IgD-negative memory B cell (primary cell): Measurements from ENCODE around the gene POTEM. TPM values are rescaled to one million over a fixed set of nuclear protein-coding genes. Genes with fewer than 3 reads are reported as not detected.
"Not testable (repeated sequence)": the region's sequence is repeated elsewhere in the genome, so short reads cannot be mapped to it uniquely, and the experiment has no call there.

Experiments
- H3K27ac Mint-ChIP-seq, 3 donors: one replicate each; pipeline ENCODE4 v1.8.0; 2020 to 2022; ENCODE audit warnings: mild to moderate bottlenecking in 3 of 3, mixed read lengths in 3 of 3, moderate library complexity in 1 of 3
- H3K27me3 Mint-ChIP-seq: one replicate; pipeline ENCODE4 v1.8.0; 2021; ENCODE audit warnings: mixed read lengths
- H3K36me3 Mint-ChIP-seq: one replicate; pipeline ENCODE4 v1.8.0; 2020; ENCODE audit warnings: mild to moderate bottlenecking, mixed read lengths
- H3K4me1 Mint-ChIP-seq, 3 donors: one replicate each; pipeline ENCODE4 v1.8.0; 2020 to 2022; ENCODE audit warnings: mixed read lengths in 3 of 3, mild to moderate bottlenecking in 1 of 3
- H3K4me3 Mint-ChIP-seq, 4 donors: one replicate each; pipeline ENCODE4 v1.8.0; 2020 to 2022; ENCODE audit warnings: mild to moderate bottlenecking in 4 of 4, mixed read lengths in 4 of 4, moderate library complexity in 3 of 4
- H3K9me3 Mint-ChIP-seq, 3 donors: one replicate each; pipeline ENCODE4 v1.8.0; 2020 to 2021; ENCODE audit warnings: mixed read lengths in 3 of 3, mild to moderate bottlenecking in 1 of 3
- polyA plus RNA-seq: library from polyadenylated mRNA; unstranded; fragments of 300-500 nt; fragmentation: Illumina TruSeq; gene quantifications from one replicate; pipeline ENCODE4 v1.2.3, GENCODE V29; 2021

POTEM gene
- not detected for polyA plus RNA-seq

GRCh38 chr14:18967134-18967533 lies at the start of gene POTEM:
Gene POTEM (plus strand): TSS chr14:18967434. CDS start chr14:18967486, 52 bp downstream.
- not testable (repeated sequence) for H3K27ac Mint-ChIP-seq, H3K9me3 Mint-ChIP-seq, H3K4me3 Mint-ChIP-seq, H3K4me1 Mint-ChIP-seq, H3K36me3 Mint-ChIP-seq, H3K27me3 Mint-ChIP-seq

GRCh38 chr14:18918345-18918744 lies 48.9 kb upstream of the POTEM start:
- not testable (repeated sequence) for H3K9me3 Mint-ChIP-seq, H3K27ac Mint-ChIP-seq, H3K27me3 Mint-ChIP-seq, H3K36me3 Mint-ChIP-seq, H3K4me3 Mint-ChIP-seq, H3K4me1 Mint-ChIP-seq

DNA sequence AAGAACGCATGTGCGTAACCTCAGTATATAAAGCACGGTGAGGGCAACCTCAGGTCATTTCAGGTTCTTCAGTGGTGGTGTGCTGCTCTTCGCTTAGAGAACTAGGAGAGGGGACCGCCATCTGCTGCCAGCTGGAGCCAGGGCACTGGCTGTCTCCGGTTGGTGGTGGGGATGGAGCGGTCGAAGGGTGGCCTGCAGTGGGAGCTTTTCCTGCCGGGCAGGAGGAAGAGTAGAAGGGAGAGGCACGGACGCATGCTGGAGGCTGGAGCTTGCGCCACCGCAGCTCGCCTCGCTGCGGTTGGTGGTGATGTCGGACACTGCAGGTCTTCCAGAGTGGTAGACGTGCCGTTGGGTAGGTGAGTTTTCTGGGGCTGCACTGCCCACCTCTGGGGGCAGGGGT lies 47.2 kb upstream of the POTEM start:
- H3K27ac Mint-ChIP-seq, H3K4me1 Mint-ChIP-seq, H3K36me3 Mint-ChIP-seq, H3K9me3 Mint-ChIP-seq, H3K4me3 Mint-ChIP-seq, H3K27me3 Mint-ChIP-seq: not testable (repeated sequence)

DNA sequence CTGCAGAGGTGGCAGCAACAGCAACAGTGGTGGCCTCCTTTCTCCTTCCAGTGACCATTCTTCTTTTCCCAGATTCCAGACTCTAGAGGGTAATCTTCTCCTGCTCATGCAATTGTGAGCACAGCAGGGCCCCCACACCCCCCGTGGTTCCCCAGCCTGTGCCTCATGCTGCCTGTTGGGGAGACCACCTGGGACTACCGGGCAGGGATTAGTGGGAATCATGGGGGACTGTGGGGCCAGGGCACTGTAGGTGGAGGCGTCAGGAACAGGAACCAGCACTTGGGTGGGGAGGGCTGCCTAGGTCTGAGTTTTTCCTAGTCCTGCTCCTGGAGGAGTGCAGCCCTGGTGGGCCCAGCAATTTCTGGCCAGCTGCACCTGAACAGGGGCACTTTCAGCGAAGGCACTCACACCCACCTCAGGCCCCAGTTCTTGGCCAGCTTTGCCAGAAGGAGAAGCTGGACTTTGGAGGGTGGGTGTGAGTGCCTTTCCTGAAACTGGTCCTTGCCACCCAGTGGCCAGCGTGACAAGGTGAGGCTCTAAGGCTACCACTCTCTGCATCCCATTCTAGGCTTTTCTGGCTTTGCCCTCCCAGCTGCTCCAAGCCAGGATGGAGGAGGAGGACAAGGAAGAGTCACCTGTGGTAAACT lies 46.1 kb upstream of the POTEM start:
- not testable (repeated sequence) for H3K27ac Mint-ChIP-seq, H3K4me1 Mint-ChIP-seq, H3K4me3 Mint-ChIP-seq, H3K36me3 Mint-ChIP-seq, H3K9me3 Mint-ChIP-seq, H3K27me3 Mint-ChIP-seq

DNA sequence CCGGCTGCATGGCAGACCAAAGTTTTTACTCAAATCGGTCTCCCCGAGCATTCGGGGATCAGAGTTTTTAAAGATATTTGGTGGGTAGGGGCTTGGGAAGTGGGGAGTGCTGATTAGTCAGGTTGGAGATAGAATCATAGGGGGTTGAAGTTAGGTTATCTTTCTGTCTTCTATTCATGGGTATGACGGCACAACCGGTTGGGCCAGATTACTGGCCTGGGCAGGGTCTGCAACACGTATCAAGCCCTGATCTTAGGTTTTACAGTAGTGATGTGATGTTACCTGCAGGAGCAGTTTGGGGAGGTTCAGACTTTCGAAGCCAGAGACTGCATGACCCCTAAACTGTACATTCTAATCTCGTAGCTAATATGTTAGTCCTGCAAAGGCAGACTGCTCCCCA lies 30.4 kb upstream of the POTEM start:
- not testable (repeated sequence) for H3K36me3 Mint-ChIP-seq, H3K27me3 Mint-ChIP-seq, H3K4me1 Mint-ChIP-seq, H3K27ac Mint-ChIP-seq, H3K4me3 Mint-ChIP-seq, H3K9me3 Mint-ChIP-seq

DNA sequence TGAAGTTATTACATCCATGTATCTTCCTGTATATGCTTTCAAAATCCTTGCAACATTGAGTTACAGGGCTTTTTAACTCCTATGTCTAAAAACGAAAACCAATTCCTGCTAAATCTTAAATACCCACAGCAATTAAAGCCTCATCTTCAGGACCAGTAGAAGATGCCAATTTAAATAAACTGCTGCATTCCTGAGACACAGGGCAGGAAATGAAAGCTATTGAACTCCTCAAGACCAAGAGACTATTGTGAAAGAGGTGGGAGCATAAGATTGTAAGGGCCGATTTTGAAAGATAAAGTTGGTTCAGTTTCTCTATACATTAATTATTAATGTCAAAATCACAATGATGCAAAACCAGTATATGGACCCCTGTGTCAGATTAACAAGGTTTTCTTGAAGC lies 28.5 kb upstream of the POTEM start:
- not testable (repeated sequence) for H3K4me3 Mint-ChIP-seq, H3K36me3 Mint-ChIP-seq, H3K27ac Mint-ChIP-seq, H3K9me3 Mint-ChIP-seq, H3K27me3 Mint-ChIP-seq, H3K4me1 Mint-ChIP-seq

GRCh38 chr14:18949939-18950338 lies 17.3 kb upstream of the POTEM start:
- H3K4me3 Mint-ChIP-seq, H3K4me1 Mint-ChIP-seq: not testable (repeated sequence)

DNA sequence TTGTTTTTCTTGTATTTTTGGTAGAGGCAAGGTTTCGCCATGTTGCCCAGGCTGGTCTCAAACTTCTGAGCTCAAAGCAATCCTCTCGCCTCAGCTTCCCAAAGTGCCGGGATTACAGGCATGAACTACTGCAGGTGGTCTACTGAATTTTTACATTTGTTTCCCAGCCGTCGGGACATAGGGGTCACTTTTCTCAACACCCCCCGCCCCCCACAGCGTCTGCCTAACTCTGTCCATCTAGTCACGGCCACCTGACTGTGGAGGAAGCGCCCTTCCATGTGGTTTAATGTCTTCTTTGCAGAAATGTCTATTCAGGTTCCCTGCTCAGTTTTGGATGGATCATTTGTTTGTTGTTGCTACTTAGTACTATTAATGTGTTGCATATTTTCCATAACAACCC lies 14.1 kb upstream of the POTEM start:
- not testable (repeated sequence) for H3K4me3 Mint-ChIP-seq, H3K36me3 Mint-ChIP-seq, H3K4me1 Mint-ChIP-seq, H3K27ac Mint-ChIP-seq, H3K27me3 Mint-ChIP-seq, H3K9me3 Mint-ChIP-seq

More at GRCh38 chr14:18949939-18950338, 17.3 kb upstream of the POTEM start:
- H3K36me3 Mint-ChIP-seq, H3K27ac Mint-ChIP-seq, H3K9me3 Mint-ChIP-seq, H3K27me3 Mint-ChIP-seq: not testable (repeated sequence)

- not testable (repeated sequence) for H3K4me1 Mint-ChIP-seq, H3K27me3 Mint-ChIP-seq, H3K36me3 Mint-ChIP-seq, H3K4me3 Mint-ChIP-seq, H3K27ac Mint-ChIP-seq, H3K9me3 Mint-ChIP-seq
Measured at GRCh38 chr14:18955816-18956215, 11.4 kb upstream of the POTEM start.

DNA sequence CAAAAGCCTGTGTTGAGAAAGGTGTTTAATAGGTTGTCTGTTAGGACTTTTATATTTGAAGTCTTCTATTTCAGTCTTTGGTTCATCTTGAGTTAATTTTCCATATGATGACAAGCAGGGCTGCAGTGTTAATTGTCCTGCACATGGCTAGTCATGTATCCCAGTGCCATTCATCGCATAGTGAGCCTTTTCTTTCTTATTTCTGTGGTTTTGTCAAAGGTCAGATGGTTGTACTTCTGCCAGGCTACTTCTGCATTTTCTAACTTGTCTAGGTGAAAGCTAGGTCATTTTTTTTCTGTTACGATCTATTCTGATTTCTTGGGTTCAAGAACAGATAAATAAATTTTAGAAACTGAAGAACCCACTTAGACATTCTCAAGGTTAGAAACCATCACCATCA lies 5.7 kb upstream of the POTEM start:
- H3K27me3 Mint-ChIP-seq, H3K4me1 Mint-ChIP-seq, H3K9me3 Mint-ChIP-seq, H3K4me3 Mint-ChIP-seq, H3K27ac Mint-ChIP-seq, H3K36me3 Mint-ChIP-seq: not testable (repeated sequence)

DNA sequence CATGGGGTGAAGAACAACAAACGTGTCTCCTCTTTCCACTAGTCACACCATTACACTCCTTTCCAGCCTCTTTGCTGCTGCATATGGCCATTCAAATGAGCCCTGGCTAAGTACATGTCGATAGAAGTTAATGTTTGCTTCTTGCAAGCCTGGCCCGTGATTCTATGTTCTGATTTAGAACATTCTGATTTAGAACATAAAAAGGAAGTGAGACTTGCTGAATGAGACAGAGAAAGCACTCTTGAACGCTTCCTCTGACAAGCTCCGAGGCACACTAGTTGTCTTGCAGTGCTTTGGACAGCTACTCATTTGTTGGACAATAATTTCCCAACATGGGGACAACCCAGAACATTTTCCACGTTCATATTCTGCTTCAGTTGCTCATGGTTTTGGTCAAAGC lies 5.1 kb upstream of the POTEM start:
- H3K27ac Mint-ChIP-seq, H3K4me3 Mint-ChIP-seq, H3K36me3 Mint-ChIP-seq, H3K4me1 Mint-ChIP-seq, H3K9me3 Mint-ChIP-seq, H3K27me3 Mint-ChIP-seq: not testable (repeated sequence)

DNA sequence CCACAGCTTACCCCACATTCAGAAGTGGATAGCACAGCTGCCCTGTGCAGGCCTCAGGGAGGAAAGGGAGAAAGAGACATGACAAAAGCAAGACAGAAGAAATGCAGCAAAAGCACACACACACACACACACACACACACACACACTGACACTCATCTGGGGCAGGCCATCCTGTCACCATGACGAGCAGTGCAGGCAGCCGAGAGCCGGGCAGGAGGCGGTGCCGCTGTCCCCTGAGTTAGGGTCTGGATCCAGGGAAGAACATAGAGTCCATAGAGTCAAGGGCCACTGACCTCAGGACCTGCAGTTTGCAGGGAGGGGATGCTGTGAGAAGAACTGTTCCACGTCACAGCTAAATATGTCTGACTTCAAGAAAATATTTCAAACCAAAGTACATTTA lies 4.0 kb upstream of the POTEM start:
- not testable (repeated sequence) for H3K9me3 Mint-ChIP-seq, H3K27me3 Mint-ChIP-seq, H3K4me1 Mint-ChIP-seq, H3K27ac Mint-ChIP-seq, H3K36me3 Mint-ChIP-seq, H3K4me3 Mint-ChIP-seq

GRCh38 chr14:18964878-18965277 lies 2.4 kb upstream of the POTEM start:
- H3K4me3 Mint-ChIP-seq, H3K36me3 Mint-ChIP-seq: not testable (repeated sequence)

GRCh38 chr14:19002566-19002965 lies 35.3 kb downstream of the POTEM start:
- H3K4me1 Mint-ChIP-seq, H3K4me3 Mint-ChIP-seq, H3K27me3 Mint-ChIP-seq, H3K27ac Mint-ChIP-seq, H3K9me3 Mint-ChIP-seq, H3K36me3 Mint-ChIP-seq: not testable (repeated sequence)

More at GRCh38 chr14:18964878-18965277, 2.4 kb upstream of the POTEM start:
- H3K27ac Mint-ChIP-seq, H3K4me1 Mint-ChIP-seq, H3K27me3 Mint-ChIP-seq, H3K9me3 Mint-ChIP-seq: not testable (repeated sequence)

DNA sequence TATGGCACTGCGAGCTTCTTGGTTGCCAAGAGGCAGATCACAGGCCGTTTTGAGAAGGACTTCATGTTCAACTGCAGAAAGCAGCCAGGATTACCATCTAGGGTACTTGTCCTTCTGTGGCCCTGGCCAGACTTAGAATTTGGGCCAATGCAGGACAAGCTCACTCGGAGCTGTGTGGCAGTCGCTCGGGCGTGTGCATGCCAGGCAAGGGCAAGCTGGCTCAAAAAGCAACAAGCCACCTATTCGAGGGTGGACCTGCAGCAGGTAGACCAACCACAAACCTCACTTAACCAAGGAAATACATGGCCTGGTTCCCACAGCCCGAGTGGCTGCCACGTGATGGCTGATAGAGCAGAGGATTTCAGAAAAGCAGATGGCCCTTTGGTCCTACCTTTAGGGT lies 39.3 kb downstream of the POTEM start:
- not testable (repeated sequence) for H3K36me3 Mint-ChIP-seq, H3K4me3 Mint-ChIP-seq, H3K27me3 Mint-ChIP-seq, H3K27ac Mint-ChIP-seq, H3K9me3 Mint-ChIP-seq, H3K4me1 Mint-ChIP-seq

- not testable (repeated sequence) for H3K4me1 Mint-ChIP-seq, H3K27ac Mint-ChIP-seq, H3K27me3 Mint-ChIP-seq, H3K36me3 Mint-ChIP-seq, H3K9me3 Mint-ChIP-seq, H3K4me3 Mint-ChIP-seq
Measured at GRCh38 chr14:19007678-19008077, 40.4 kb downstream of the POTEM start.

- not testable (repeated sequence) for H3K27me3 Mint-ChIP-seq, H3K4me3 Mint-ChIP-seq, H3K36me3 Mint-ChIP-seq, H3K27ac Mint-ChIP-seq, H3K9me3 Mint-ChIP-seq, H3K4me1 Mint-ChIP-seq
Measured at GRCh38 chr14:19011029-19011428, 43.8 kb downstream of the POTEM start.
